ENCODE results near the gene C4orf46. TPM values are rescaled to one million over a fixed set of nuclear protein-coding genes. Genes with fewer than 3 reads are reported as not detected.
"Not testable (repeated sequence)": the region's sequence is repeated elsewhere in the genome, so short reads cannot be mapped to it uniquely, and the experiment has no call there.

The C4orf46 gene
- total and polyA plus RNA-seq, 2 donors: 5.4 to 37.5 TPM

- H3K4me3 ChIP-seq (ENCODE audit: low read depth, low read length): no peak overlapping the region
- no peaks in the 10 kb centered on the region for H3K36me3 ChIP-seq (ENCODE audit: insufficient read depth)
- WGBS: 86% methylated on average over 7 of the region's 7 CpGs
- DNase-seq (ENCODE audit: extremely low spot score): no peak
- H3K27ac ChIP-seq (ENCODE audit: low read depth): no peak overlapping the region
- H3K4me1 ChIP-seq (ENCODE audit: insufficient read depth): no peaks in the 10 kb centered on the region
Observed at GRCh38 chr4:158669310-158669709, 2.4 kb downstream of the C4orf46 start.

- 83% methylated on average over 3 of the region's 3 CpGs for WGBS
- no peak overlapping the region for H3K27ac ChIP-seq (ENCODE audit: low read depth)
- H3K4me1 ChIP-seq (ENCODE audit: insufficient read depth): no peaks in the 10 kb centered on the region
- H3K4me3 ChIP-seq (ENCODE audit: low read depth, low read length): no peak overlapping the region
- no peak for DNase-seq (ENCODE audit: extremely low spot score)
- no peaks in the 10 kb centered on the region for H3K36me3 ChIP-seq (ENCODE audit: insufficient read depth)
Observed at GRCh38 chr4:158667651-158668198, 4.0 kb downstream of the C4orf46 start.

GRCh38 chr4:158666892-158667291 is 4.8 kb downstream of the C4orf46 start:
- H3K36me3 ChIP-seq (ENCODE audit: insufficient read depth): no peaks in the 10 kb centered on the region
- no peak overlapping the region for H3K27ac ChIP-seq (ENCODE audit: low read depth)
- no peak overlapping the region for H3K4me3 ChIP-seq (ENCODE audit: low read depth, low read length)
- no peak for DNase-seq (ENCODE audit: extremely low spot score)
- WGBS: 94% methylated on average over 2 of the region's 2 CpGs
- no peaks in the 10 kb centered on the region for H3K4me1 ChIP-seq (ENCODE audit: insufficient read depth)

- H3K27ac ChIP-seq (ENCODE audit: low read depth): no peak overlapping the region
- H3K4me3 ChIP-seq (ENCODE audit: low read depth, low read length): no peak overlapping the region
- no peak for DNase-seq (ENCODE audit: extremely low spot score)
- no peaks in the 10 kb centered on the region for H3K36me3 ChIP-seq (ENCODE audit: insufficient read depth)
- no peaks in the 10 kb centered on the region for H3K4me1 ChIP-seq (ENCODE audit: insufficient read depth)
- WGBS: 98% methylated on average over 18 of the region's 18 CpGs
Observed at GRCh38 chr4:158664806-158665205, 6.9 kb downstream of the C4orf46 start.

GRCh38 chr4:158663707-158664625 is 7.7 kb downstream of the C4orf46 start:
- H3K4me3 ChIP-seq (ENCODE audit: low read depth, low read length); H3K36me3 ChIP-seq (ENCODE audit: insufficient read depth); H3K4me1 ChIP-seq (ENCODE audit: insufficient read depth); DNase-seq (ENCODE audit: extremely low spot score); H3K27ac ChIP-seq (ENCODE audit: low read depth): not testable (repeated sequence)
- 85% methylated on average over 8 of the region's 8 CpGs for WGBS

- H3K4me1 ChIP-seq (ENCODE audit: insufficient read depth); H3K4me3 ChIP-seq (ENCODE audit: low read depth, low read length); H3K36me3 ChIP-seq (ENCODE audit: insufficient read depth); DNase-seq (ENCODE audit: extremely low spot score); H3K27ac ChIP-seq (ENCODE audit: low read depth): not testable (repeated sequence)
- 68% methylated on average over 4 of the region's 4 CpGs for WGBS
Observed at GRCh38 chr4:158663255-158663654, 8.4 kb downstream of the C4orf46 start.

GRCh38 chr4:158657291-158657690 is 14.4 kb downstream of the C4orf46 start:
- H3K36me3 ChIP-seq (ENCODE audit: insufficient read depth): no peaks in the 10 kb centered on the region
- no peak overlapping the region for H3K27ac ChIP-seq (ENCODE audit: low read depth)
- WGBS: 87% methylated on average over 11 of the region's 11 CpGs
- H3K4me3 ChIP-seq (ENCODE audit: low read depth, low read length): no peak overlapping the region
- no peak for DNase-seq (ENCODE audit: extremely low spot score)
- H3K4me1 ChIP-seq (ENCODE audit: insufficient read depth): no peaks in the 10 kb centered on the region

GRCh38 chr4:158656439-158656838 is 15.2 kb downstream of the C4orf46 start:
- Histone ChIP-seq H3K4me3 (ENCODE audit: low read depth, low read length) (no peak overlapping the region), H3K4me1 (ENCODE audit: insufficient read depth) (no peaks in the 10 kb centered on the region), H3K27ac (ENCODE audit: low read depth) (no peak overlapping the region), H3K36me3 (ENCODE audit: insufficient read depth) (no peaks in the 10 kb centered on the region)
- DNase-seq (ENCODE audit: extremely low spot score): no peak
- whole genome bisulfite sequencing: 55% methylated on average over 1 of the region's 1 CpG

- no peak for DNase-seq (ENCODE audit: extremely low spot score)
- WGBS: 15% methylated on average over 2 of the region's 2 CpGs
- Histone ChIP-seq H3K27ac (ENCODE audit: low read depth) (no peak overlapping the region), H3K36me3 (ENCODE audit: insufficient read depth) (no peaks in the 10 kb centered on the region), H3K4me3 (ENCODE audit: low read depth, low read length) (no peak overlapping the region), H3K4me1 (ENCODE audit: insufficient read depth) (no peaks in the 10 kb centered on the region)
Observed at GRCh38 chr4:158652920-158653319, 18.8 kb downstream of the C4orf46 start.

- H3K27ac ChIP-seq (ENCODE audit: low read depth): no peak overlapping the region
- H3K4me3 ChIP-seq (ENCODE audit: low read depth, low read length): no peak overlapping the region
- DNase-seq (ENCODE audit: extremely low spot score): no peak
- H3K4me1 ChIP-seq (ENCODE audit: insufficient read depth): no peaks in the 10 kb centered on the region
- H3K36me3 ChIP-seq (ENCODE audit: insufficient read depth): no peaks in the 10 kb centered on the region
- WGBS: 57% methylated on average over 4 of the region's 4 CpGs
Observed at GRCh38 chr4:158649111-158649680, 22.5 kb downstream of the C4orf46 start.

GRCh38 chr4:158644760-158645159 is 26.9 kb downstream of the C4orf46 start:
- H3K4me3 ChIP-seq (ENCODE audit: low read depth, low read length): no peak overlapping the region
- H3K4me1 ChIP-seq (ENCODE audit: insufficient read depth): no peaks in the 10 kb centered on the region
- DNase-seq (ENCODE audit: extremely low spot score): no peak
- no peaks in the 10 kb centered on the region for H3K36me3 ChIP-seq (ENCODE audit: insufficient read depth)
- H3K27ac ChIP-seq (ENCODE audit: low read depth): no peak overlapping the region
- WGBS: 50% methylated on average over 3 of the region's 3 CpGs

- no peak for DNase-seq (ENCODE audit: extremely low spot score)
- no peak overlapping the region for H3K27ac ChIP-seq (ENCODE audit: low read depth)
- H3K36me3 ChIP-seq (ENCODE audit: insufficient read depth): no peaks in the 10 kb centered on the region
- WGBS: 81% methylated on average over 5 of the region's 5 CpGs
- H3K4me3 ChIP-seq (ENCODE audit: low read depth, low read length): no peak overlapping the region
- no peaks in the 10 kb centered on the region for H3K4me1 ChIP-seq (ENCODE audit: insufficient read depth)
Observed at GRCh38 chr4:158644356-158644755, 27.3 kb downstream of the C4orf46 start.

- Histone ChIP-seq H3K4me3 (ENCODE audit: low read depth, low read length) (no peak overlapping the region), H3K27ac (ENCODE audit: low read depth) (no peak overlapping the region), H3K36me3 (ENCODE audit: insufficient read depth) (no peaks in the 10 kb centered on the region), H3K4me1 (ENCODE audit: insufficient read depth) (no peaks in the 10 kb centered on the region)
- 90% methylated on average over 1 of the region's 1 CpG for WGBS
- DNase-seq (ENCODE audit: extremely low spot score): no peak
Observed at GRCh38 chr4:158636619-158637018, 35.1 kb downstream of the C4orf46 start.

GRCh38 chr4:158630893-158631292 is 40.8 kb downstream of the C4orf46 start:
- H3K4me1 ChIP-seq (ENCODE audit: insufficient read depth): no peaks in the 10 kb centered on the region
- H3K36me3 ChIP-seq (ENCODE audit: insufficient read depth): no peaks in the 10 kb centered on the region
- no peak overlapping the region for H3K27ac ChIP-seq (ENCODE audit: low read depth)
- WGBS: 10% methylated on average over 1 of the region's 1 CpG
- H3K4me3 ChIP-seq (ENCODE audit: low read depth, low read length): no peak overlapping the region
- no peak for DNase-seq (ENCODE audit: extremely low spot score)
